MM.1S (cell line): Measurements from ENCODE around the gene SCRN3.

Source experiments
- EZH2 ChIP-seq: fragments of 300-600 bp; sonication (generic); optimal IDR thresholded peaks from 2 replicates; pipeline ENCODE3; 2017; ENCODE audit warnings: low read depth, mild to moderate bottlenecking, antibody characterized with exemption, low read length, mixed read lengths
- EZH2phosphoT487 ChIP-seq: fragments of 300-600 bp; sonication (generic); IDR thresholded peaks from 2 replicates; pipeline ENCODE4 v1.6.1; 2018; ENCODE audit warnings: antibody characterized with exemption, low read length
- TF ChIP-seq, protein P1 (sequence below): fragments of 300-600 bp; sonication (generic); IDR thresholded peaks from 2 replicates; pipeline ENCODE4 v1.5.1; 2016; ENCODE audit warnings: antibody characterized with exemption, low read length, mixed read lengths

DNA sequence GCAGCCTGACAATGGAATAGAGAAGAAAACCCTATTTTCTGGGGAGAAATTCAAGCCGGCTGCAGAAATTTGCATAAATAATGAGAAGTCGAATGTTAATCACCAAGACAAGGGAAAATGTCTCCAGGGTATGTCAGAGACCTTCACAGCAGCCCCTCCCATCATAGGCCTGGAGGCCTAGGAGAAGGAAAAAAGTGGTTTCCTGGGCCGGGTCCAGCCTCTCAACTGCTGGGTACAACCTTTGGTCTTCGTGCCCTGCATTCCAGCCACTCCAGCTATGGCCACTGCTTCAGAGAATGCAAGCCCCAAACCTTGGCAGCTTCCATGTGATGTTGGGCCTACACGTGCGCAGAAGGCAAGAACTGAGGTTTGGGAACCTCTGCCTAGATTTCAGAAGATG, 6.0 kb upstream of the SCRN3 start:
- TF ChIP-seq, protein P1, sequence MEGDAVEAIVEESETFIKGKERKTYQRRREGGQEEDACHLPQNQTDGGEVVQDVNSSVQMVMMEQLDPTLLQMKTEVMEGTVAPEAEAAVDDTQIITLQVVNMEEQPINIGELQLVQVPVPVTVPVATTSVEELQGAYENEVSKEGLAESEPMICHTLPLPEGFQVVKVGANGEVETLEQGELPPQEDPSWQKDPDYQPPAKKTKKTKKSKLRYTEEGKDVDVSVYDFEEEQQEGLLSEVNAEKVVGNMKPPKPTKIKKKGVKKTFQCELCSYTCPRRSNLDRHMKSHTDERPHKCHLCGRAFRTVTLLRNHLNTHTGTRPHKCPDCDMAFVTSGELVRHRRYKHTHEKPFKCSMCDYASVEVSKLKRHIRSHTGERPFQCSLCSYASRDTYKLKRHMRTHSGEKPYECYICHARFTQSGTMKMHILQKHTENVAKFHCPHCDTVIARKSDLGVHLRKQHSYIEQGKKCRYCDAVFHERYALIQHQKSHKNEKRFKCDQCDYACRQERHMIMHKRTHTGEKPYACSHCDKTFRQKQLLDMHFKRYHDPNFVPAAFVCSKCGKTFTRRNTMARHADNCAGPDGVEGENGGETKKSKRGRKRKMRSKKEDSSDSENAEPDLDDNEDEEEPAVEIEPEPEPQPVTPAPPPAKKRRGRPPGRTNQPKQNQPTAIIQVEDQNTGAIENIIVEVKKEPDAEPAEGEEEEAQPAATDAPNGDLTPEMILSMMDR = no peak
- TF ChIP-seq EZH2 = no peak
- no peak for TF ChIP-seq EZH2phosphoT487
